Nephron (organoid): Measurements from ENCODE around the gene RPTOR.

ENCODE experiments used
- H3K27ac Mint-ChIP-seq, 3 experiments: 2 replicates each; pipeline ENCODE4 v1.8.0; 2020; ENCODE audit warnings: mixed read lengths in 3 of 3, mild to moderate bottlenecking in 2 of 3, moderate library complexity in 1 of 3
- H3K27me3 Mint-ChIP-seq: 2 replicates; pipeline ENCODE4 v1.8.0; 2021; ENCODE audit warnings: low read depth, mild to moderate bottlenecking, moderate library complexity, mixed read lengths
- H3K36me3 Mint-ChIP-seq: 2 replicates; pipeline ENCODE4 v1.8.0; 2020; ENCODE audit warnings: low read depth, mixed read lengths
- H3K4me1 Mint-ChIP-seq: 2 replicates; pipeline ENCODE4 v1.8.0; 2020; ENCODE audit warnings: mixed read lengths
- H3K4me3 Mint-ChIP-seq, 3 experiments: 2 replicates each; pipeline ENCODE4 v1.8.0; 2020; ENCODE audit warnings: mild to moderate bottlenecking in 3 of 3, mixed read lengths in 3 of 3, moderate library complexity in 2 of 3
- H3K9me3 Mint-ChIP-seq: 2 replicates; pipeline ENCODE4 v1.8.0; 2020; ENCODE audit warnings: mixed read lengths
- TF ChIP-seq, protein P1 (sequence below), 3 experiments: fragments of 200-600 bp; sonication (generic); IDR thresholded peaks; one replicate each; pipeline ENCODE4 v1.5.0; 2021; ENCODE audit warnings: antibody characterized with exemption in 3 of 3; ENCODE audit not compliant: unreplicated experiment in 3 of 3

The RPTOR gene

DNA sequence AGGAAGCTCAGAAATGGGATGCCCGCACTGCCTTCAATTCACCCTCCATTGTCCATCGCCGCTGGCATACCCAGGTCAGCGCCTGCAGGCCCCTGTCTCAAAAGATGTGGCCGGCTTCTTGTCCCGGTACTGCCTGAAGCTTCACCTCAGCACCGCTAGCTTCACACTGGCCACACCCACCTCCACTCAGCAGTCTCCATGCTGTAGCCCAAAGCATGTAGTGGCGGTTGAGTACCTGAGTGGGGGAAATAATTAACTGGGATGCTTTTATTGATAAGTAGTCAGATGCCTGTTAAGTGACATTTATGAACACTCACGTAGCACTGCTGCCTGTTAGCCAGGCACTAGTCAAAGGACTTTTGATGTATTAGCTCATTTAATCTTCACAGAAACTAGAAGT is 143.2 kb downstream of the RPTOR start:
- TF ChIP-seq, protein P1, sequence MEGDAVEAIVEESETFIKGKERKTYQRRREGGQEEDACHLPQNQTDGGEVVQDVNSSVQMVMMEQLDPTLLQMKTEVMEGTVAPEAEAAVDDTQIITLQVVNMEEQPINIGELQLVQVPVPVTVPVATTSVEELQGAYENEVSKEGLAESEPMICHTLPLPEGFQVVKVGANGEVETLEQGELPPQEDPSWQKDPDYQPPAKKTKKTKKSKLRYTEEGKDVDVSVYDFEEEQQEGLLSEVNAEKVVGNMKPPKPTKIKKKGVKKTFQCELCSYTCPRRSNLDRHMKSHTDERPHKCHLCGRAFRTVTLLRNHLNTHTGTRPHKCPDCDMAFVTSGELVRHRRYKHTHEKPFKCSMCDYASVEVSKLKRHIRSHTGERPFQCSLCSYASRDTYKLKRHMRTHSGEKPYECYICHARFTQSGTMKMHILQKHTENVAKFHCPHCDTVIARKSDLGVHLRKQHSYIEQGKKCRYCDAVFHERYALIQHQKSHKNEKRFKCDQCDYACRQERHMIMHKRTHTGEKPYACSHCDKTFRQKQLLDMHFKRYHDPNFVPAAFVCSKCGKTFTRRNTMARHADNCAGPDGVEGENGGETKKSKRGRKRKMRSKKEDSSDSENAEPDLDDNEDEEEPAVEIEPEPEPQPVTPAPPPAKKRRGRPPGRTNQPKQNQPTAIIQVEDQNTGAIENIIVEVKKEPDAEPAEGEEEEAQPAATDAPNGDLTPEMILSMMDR (IDR thresholded peaks at IDR 0.05; ENCODE audit: unreplicated experiment in 3 of 3): no peak
- peaks cover 9% of the 10 kb centered on the region for H3K36me3 Mint-ChIP-seq
- H3K27ac Mint-ChIP-seq: no peak overlapping the region
- H3K9me3 Mint-ChIP-seq: no peaks in the 10 kb centered on the region
- H3K27me3 Mint-ChIP-seq: no peaks in the 10 kb centered on the region
- no peak overlapping the region for H3K4me3 Mint-ChIP-seq
- H3K4me1 Mint-ChIP-seq: no peaks in the 10 kb centered on the region

DNA sequence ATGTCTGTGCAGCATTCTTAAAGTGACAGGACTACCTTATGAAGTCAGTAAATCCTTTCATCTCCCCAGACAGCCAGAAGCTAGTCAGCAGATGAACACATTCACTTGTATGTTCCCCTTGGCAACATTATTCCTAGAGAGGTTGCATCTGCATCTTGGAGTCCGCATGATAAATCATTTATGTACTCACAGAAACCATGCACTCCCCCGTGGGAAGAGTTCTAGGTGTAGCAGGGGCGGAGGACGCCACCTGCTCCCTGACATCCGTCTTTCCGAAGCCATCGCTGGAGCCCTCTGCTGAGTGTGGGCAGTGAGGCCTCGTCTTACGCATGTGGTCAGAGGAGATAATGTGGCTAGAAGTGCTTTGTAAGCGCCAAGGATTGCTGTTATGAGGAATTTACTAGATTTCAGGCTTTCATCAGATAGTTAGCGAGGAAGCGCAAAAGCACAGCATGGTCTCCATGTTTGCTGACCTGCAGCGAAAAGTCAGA is 144.5 kb downstream of the RPTOR start:
- no peak overlapping the region for H3K4me3 Mint-ChIP-seq
- no peaks in the 10 kb centered on the region for H3K36me3 Mint-ChIP-seq
- TF ChIP-seq, protein P1 (IDR thresholded peaks at IDR 0.05; ENCODE audit: unreplicated experiment in 3 of 3): no peak
- H3K9me3 Mint-ChIP-seq: no peaks in the 10 kb centered on the region
- H3K27ac Mint-ChIP-seq: no peak overlapping the region
- peaks cover under 1% of the 10 kb centered on the region for H3K4me1 Mint-ChIP-seq
- H3K27me3 Mint-ChIP-seq: no peaks in the 10 kb centered on the region

DNA sequence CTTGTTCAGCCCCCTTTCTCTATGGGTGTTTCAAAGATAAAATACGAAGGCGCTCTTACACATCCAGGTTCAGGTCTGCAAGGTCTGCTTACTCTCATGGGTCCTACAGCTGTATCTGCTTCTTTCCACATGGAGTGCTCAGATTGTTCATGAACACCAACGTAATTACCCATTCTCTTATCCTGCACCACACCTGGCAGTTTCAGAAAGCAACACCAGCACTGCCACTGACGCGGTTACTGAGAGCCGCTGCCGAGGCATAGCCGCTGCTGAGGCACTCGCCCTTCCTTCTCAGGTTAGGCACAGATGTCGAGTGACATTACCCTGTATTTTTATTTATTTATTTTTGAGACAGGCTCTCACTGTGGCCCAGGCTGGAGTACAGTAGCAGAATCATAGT is 147.1 kb downstream of the RPTOR start:
- Mint-ChIP-seq H3K4me3 (no peak overlapping the region), H3K9me3 (no peaks in the 10 kb centered on the region), H3K36me3 (no peaks in the 10 kb centered on the region), H3K4me1 (peaks cover 23% of the 10 kb centered on the region), H3K27me3 (no peaks in the 10 kb centered on the region), H3K27ac (no peak overlapping the region)
- TF ChIP-seq, protein P1 (IDR thresholded peaks at IDR 0.05; ENCODE audit: unreplicated experiment in 3 of 3): no peak

DNA sequence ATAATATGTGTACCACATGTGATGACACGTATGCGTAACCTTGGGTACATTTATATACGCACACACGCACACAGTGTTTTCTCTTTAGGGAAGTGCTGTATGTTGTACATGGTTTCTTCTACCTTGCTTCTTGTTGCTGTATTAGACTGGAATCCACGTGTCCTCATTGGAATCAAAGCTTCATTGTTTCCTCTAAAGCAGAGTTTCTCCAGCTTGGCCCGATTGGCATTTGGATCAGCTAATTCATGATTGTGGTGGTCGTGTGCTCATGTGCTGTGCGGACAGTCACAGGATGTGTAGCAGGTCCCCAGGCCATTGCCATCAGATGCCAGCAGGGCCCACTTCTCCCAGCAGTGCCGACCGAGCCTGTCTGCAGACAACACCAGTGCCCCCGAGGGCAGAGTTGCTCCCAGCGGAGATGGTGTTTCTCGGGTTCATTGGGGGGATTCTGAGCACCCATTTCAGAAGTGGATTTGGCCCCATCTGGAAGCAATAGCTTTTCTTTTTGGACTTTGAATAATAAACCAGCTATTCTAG is 148.4 kb downstream of the RPTOR start:
- Mint-ChIP-seq H3K27me3 (no peaks in the 10 kb centered on the region), H3K4me3 (no peak overlapping the region), H3K27ac (no peak overlapping the region), H3K36me3 (no peaks in the 10 kb centered on the region), H3K4me1 (peaks cover 23% of the 10 kb centered on the region), H3K9me3 (no peaks in the 10 kb centered on the region)
- TF ChIP-seq, protein P1 (IDR thresholded peaks at IDR 0.05; ENCODE audit: unreplicated experiment in 3 of 3): no peak

DNA sequence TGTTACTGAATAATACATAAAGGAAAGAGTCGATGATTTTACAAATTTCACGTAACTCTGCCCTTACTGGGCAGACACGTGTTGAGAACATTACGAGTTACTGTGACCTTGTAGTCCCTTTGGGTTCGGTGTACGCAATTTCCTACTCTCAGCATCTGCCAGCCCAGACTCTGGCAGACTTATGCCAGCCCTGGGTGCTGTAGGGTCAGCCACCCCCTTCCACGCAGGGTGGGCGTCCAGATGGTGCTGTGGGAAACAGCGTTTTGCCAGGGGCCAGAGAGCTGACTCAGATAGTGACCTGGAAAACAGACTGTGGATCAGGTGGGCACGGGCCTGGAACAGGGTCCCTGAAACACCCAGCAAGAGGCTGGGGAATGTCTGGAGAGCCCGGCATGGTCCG is 148.9 kb downstream of the RPTOR start:
- H3K27me3 Mint-ChIP-seq: no peaks in the 10 kb centered on the region
- no peaks in the 10 kb centered on the region for H3K9me3 Mint-ChIP-seq
- H3K4me3 Mint-ChIP-seq: no peak overlapping the region
- H3K4me1 Mint-ChIP-seq: peaks cover 23% of the 10 kb centered on the region
- no peak overlapping the region for H3K27ac Mint-ChIP-seq
- TF ChIP-seq, protein P1 (IDR thresholded peaks at IDR 0.05; ENCODE audit: unreplicated experiment in 3 of 3): no peak
- H3K36me3 Mint-ChIP-seq: no peaks in the 10 kb centered on the region
